ENCODE measurements around the gene SLC12A4.

DNA sequence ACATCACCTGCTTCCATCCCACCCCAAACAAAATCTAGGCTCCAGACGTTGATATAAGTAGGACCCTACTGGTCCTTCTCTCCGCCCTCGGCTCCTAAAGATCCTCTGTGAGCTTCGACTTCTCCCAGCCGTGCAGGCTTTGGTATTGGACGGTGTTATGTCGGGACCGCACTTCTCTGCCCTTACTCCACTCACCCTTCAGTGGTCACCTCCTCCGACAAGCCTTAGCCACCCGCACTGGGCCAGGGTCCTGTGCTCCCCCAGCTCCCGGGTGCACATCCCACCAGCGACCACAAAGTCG, 33.4 kb downstream of the SLC12A4 start:
- TF ChIP-seq, protein P1, sequence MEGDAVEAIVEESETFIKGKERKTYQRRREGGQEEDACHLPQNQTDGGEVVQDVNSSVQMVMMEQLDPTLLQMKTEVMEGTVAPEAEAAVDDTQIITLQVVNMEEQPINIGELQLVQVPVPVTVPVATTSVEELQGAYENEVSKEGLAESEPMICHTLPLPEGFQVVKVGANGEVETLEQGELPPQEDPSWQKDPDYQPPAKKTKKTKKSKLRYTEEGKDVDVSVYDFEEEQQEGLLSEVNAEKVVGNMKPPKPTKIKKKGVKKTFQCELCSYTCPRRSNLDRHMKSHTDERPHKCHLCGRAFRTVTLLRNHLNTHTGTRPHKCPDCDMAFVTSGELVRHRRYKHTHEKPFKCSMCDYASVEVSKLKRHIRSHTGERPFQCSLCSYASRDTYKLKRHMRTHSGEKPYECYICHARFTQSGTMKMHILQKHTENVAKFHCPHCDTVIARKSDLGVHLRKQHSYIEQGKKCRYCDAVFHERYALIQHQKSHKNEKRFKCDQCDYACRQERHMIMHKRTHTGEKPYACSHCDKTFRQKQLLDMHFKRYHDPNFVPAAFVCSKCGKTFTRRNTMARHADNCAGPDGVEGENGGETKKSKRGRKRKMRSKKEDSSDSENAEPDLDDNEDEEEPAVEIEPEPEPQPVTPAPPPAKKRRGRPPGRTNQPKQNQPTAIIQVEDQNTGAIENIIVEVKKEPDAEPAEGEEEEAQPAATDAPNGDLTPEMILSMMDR (IDR thresholded peaks at IDR 0.05) = no peak
- TF ChIP-seq POLR2A (IDR thresholded peaks at IDR 0.05) = no peak
